ENCODE results near the gene HERC4.

DNA sequence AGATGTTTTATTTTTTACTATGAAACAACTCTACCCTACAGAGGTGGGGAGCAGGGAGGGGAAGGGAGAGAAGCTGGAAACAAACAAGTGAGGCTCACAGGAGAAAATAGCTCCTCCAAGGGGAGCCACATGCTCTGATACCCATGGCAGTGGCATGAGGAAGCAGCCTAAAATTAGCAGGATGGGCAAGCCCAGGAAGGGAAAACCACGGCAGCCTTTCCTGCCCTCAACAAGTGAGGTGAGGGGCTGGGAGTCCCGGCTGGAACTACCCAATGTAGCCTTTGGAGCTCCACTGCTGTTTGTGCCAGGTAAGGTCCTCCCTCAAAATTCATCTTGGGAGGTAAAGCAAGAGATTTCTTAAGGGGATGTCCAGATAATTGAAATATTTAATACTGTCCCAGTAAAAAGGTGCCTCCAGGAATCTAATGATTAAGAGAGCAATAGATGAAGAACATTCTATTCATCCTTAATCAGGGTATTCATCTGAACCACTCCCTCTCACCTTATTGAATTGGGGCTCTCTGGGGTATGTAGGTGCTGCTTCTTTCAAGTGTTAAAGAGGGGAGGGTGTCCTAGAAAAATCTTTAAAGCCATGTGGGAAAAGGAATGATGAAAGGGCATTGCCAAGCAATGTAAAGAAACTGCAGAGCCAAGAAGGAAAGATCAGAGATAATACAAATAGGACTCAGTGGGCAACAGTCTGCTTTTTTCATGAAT lies 12.8 kb upstream of the HERC4 start:
- TF ChIP-seq PRRX2 (CRISPR knock-in tag; IDR thresholded peaks at IDR 0.05), result no peak
- TF ChIP-seq, protein P1, sequence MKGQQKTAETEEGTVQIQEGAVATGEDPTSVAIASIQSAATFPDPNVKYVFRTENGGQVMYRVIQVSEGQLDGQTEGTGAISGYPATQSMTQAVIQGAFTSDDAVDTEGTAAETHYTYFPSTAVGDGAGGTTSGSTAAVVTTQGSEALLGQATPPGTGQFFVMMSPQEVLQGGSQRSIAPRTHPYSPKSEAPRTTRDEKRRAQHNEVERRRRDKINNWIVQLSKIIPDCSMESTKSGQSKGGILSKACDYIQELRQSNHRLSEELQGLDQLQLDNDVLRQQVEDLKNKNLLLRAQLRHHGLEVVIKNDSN (CRISPR knock-in tag; IDR thresholded peaks at IDR 0.05), result no peak
- TF ChIP-seq, protein P2, sequence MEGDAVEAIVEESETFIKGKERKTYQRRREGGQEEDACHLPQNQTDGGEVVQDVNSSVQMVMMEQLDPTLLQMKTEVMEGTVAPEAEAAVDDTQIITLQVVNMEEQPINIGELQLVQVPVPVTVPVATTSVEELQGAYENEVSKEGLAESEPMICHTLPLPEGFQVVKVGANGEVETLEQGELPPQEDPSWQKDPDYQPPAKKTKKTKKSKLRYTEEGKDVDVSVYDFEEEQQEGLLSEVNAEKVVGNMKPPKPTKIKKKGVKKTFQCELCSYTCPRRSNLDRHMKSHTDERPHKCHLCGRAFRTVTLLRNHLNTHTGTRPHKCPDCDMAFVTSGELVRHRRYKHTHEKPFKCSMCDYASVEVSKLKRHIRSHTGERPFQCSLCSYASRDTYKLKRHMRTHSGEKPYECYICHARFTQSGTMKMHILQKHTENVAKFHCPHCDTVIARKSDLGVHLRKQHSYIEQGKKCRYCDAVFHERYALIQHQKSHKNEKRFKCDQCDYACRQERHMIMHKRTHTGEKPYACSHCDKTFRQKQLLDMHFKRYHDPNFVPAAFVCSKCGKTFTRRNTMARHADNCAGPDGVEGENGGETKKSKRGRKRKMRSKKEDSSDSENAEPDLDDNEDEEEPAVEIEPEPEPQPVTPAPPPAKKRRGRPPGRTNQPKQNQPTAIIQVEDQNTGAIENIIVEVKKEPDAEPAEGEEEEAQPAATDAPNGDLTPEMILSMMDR (IDR thresholded peaks at IDR 0.05), result no peak
- TF ChIP-seq, protein P3, sequence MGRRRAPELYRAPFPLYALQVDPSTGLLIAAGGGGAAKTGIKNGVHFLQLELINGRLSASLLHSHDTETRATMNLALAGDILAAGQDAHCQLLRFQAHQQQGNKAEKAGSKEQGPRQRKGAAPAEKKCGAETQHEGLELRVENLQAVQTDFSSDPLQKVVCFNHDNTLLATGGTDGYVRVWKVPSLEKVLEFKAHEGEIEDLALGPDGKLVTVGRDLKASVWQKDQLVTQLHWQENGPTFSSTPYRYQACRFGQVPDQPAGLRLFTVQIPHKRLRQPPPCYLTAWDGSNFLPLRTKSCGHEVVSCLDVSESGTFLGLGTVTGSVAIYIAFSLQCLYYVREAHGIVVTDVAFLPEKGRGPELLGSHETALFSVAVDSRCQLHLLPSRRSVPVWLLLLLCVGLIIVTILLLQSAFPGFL (CRISPR knock-in tag; IDR thresholded peaks at IDR 0.05; ENCODE audit: borderline replicate concordance), result no peak
- no peak for TF ChIP-seq NR3C1 (CRISPR knock-in tag; conservative IDR thresholded peaks at IDR 0.05; ENCODE audit: low read depth)
- no peak for TF ChIP-seq TEAD4 (CRISPR knock-in tag; IDR thresholded peaks at IDR 0.05)
- TF ChIP-seq ESRRA (CRISPR knock-in tag; IDR thresholded peaks at IDR 0.05; ENCODE audit: borderline replicate concordance), result no peak

Measured in WTC11 (cell line).